GM13977 (cell line): ENCODE results near the gene CDC16.

ENCODE experiments used
- DNase-seq: peaks from one replicate; pipeline ENCODE4 v3.0.0; 2012; ENCODE audit warnings: low spot score
- CTCF ChIP-seq: IDR thresholded peaks from 2 replicates; pipeline ENCODE4 v1.5.1; 2012; ENCODE audit warnings: mild to moderate bottlenecking, control low read depth; ENCODE audit not compliant: insufficient read depth; ENCODE audit errors: extremely low read depth, missing control alignments
- in situ Hi-C: fragments of 300-500 bp; cut with MboI; formaldehyde crosslinking; loops from one replicate; pipeline ENCODE4 v1.12.0; 2022; ENCODE audit warnings: low sequenced_read_pairs, low pct_unique_long_range_greater_than_20kb, mixed read lengths, inconsistent platforms; ENCODE audit not compliant: unreplicated experiment

CDC16 gene

GRCh38 chr13:114311387-114311786 is 76.7 kb downstream of the CDC16 start:
- in situ Hi-C loops = no loop called here
- DNase-seq = no peak
- TF ChIP-seq CTCF = no peak

GRCh38 chr13:114311908-114312307 is 77.2 kb downstream of the CDC16 start:
- no peak for TF ChIP-seq CTCF
- in situ Hi-C loops = no loop called here
- no peak for DNase-seq

GRCh38 chr13:114313061-114313860 is 78.6 kb downstream of the CDC16 start:
- peak; percentile 73 for DNase-seq
- no peak for TF ChIP-seq CTCF
- in situ Hi-C loops = no loop called here

- in situ Hi-C loops = no loop called here
- TF ChIP-seq CTCF = no peak
Measured at GRCh38 chr13:114314074-114314912, 79.6 kb downstream of the CDC16 start, which contains the start of gene CHAMP1. Gene CHAMP1 (plus strand): TSS chr13:114314503. CDS start chr13:114323843, 9,340 bp downstream.

GRCh38 chr13:114315074-114315785 is 80.5 kb downstream of the CDC16 start:
- in situ Hi-C loops = no loop called here
- DNase-seq = no peak
- TF ChIP-seq CTCF = no peak

More at GRCh38 chr13:114314074-114314912, 79.6 kb downstream of the CDC16 start, which contains the start of gene CHAMP1:
- peak; percentile 96 for DNase-seq

GRCh38 chr13:114318624-114319023 is 83.9 kb downstream of the CDC16 start:
- TF ChIP-seq CTCF = no peak
- DNase-seq = no peak
- in situ Hi-C loops = no loop called here
